ENCODE data around the gene MANSC1.
"Not testable (repeated sequence)": the region's sequence is repeated elsewhere in the genome, so short reads cannot be mapped to it uniquely, and the experiment has no call there.

The MANSC1 gene

DNA sequence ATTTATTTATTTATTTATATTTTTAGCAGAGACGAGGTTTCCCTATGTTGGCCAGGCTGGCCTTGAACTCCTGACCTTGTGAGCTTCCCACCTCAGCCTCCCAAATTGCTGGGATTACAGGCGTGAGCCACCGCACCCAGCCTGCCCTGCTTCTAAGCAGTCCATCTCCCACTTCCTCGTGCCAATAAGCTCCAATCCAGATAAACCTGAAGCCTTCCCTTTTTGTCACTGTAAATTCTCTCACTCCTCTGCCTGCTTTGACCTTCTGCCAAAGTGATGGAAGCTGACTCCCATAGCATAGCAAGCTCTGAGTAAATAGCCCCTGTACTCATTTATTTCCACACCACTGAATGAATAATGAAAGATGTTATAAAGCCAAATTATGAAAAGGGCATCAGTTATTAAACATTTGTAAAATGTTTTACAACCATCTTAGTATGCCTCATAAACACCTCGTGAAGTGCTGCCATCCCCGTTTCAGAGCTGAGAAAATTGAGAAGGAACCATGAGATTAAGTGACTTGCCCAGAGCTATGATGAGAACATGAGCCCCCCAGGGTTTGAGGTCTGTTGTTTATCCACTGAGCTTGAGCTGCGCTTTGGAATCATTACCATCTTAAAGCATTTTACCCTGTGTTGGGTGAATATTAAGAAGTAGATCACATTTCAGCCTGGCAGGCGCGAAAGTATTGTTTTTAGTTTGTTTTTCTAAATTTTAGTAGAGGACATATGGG, 30.4 kb downstream of the MANSC1 start:
- H3K27ac Mint-ChIP-seq: no peak overlapping the region
- no peaks in the 10 kb centered on the region for H3K36me3 Mint-ChIP-seq (ENCODE audit: low read depth)
- no peaks in the 10 kb centered on the region for H3K4me1 Mint-ChIP-seq (ENCODE audit: low read depth)
- H3K27me3 Mint-ChIP-seq (ENCODE audit: low read depth): peaks cover 7% of the 10 kb centered on the region
- no peak overlapping the region for H3K4me3 Mint-ChIP-seq
- H3K9me3 Mint-ChIP-seq: no peaks in the 10 kb centered on the region

DNA sequence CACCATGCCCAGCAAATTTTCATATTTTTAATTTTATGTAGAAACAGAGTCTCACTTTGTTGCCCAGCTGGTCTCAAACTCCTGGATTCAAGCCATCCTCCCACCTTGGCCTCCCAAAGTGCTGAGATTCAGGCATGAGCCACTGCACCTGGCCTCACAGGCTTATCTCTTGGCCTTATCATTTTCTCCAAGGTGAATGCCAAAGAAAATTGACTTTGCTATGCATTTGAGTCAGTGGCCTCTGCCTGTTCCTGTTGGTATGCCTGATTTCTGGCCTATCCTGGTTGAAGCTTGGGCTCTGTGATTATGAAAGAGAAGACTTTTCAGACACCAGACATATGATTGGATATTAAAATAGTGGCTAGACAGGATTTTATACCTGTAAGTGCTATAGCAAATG, 34.2 kb downstream of the MANSC1 start:
- no peaks in the 10 kb centered on the region for H3K9me3 Mint-ChIP-seq
- peaks cover 3% of the 10 kb centered on the region for H3K27me3 Mint-ChIP-seq (ENCODE audit: low read depth)
- no peak overlapping the region for H3K4me3 Mint-ChIP-seq
- no peak overlapping the region for H3K27ac Mint-ChIP-seq
- no peaks in the 10 kb centered on the region for H3K4me1 Mint-ChIP-seq (ENCODE audit: low read depth)
- no peaks in the 10 kb centered on the region for H3K36me3 Mint-ChIP-seq (ENCODE audit: low read depth)

DNA sequence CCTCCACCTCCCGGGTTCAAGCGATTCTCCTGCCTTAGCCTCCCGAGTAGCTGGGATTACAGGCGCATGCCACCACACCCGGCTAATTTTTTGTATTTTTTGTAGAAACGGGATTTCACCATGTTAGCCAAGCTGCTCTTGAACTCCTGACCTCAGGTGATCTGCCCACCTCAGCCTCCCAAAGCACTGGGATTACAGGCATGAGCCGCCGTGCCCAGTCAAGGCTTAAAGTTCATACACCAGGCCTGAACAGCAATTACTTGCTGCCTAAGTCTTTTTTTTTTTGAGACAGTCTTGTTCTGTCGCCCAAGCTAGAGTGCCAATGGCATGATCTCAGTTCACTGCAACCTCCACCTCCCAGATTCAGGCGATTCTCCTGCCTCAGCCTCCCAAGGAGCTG, 39.3 kb downstream of the MANSC1 start:
- not testable (repeated sequence) for H3K9me3 Mint-ChIP-seq; H3K27ac Mint-ChIP-seq; H3K27me3 Mint-ChIP-seq (ENCODE audit: low read depth); H3K36me3 Mint-ChIP-seq (ENCODE audit: low read depth); H3K4me3 Mint-ChIP-seq; H3K4me1 Mint-ChIP-seq (ENCODE audit: low read depth)

DNA sequence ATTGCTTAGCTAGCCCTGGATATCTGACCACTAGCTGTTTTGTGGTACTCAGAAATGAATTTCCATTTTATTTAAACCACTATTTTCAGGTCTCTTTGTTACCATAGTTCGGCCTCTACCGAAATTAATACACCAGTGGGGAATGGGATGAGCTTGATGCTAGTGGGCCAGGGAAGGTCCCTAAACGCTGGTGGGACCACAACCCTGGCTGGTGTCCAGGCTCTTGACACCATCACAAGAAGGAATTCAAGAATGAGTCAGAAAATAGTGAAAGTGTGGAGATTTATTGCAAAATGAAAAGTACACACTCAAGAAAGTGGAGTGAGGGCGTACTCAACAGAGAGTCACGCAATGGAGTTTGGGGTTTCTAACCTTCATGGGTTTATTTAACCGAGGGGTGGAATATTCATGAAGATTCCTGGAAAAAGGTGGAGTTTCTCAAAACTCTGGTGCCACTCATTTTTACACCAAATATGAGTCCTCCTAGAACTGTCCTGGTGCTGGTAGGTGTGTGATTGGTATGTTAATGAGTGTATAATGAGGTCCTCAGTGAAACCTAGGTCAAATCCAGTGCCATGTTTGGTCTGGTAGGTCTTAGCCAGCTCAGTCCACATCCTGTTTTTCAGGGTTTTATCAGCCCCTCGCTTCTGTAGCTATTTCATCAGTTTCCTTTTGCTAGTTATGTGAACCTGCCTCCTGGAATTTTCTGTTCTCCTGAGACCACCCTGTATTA, 44.3 kb downstream of the MANSC1 start:
- Mint-ChIP-seq H3K4me1 (ENCODE audit: low read depth) (no peaks in the 10 kb centered on the region), H3K36me3 (ENCODE audit: low read depth) (no peaks in the 10 kb centered on the region), H3K27ac (no peak overlapping the region), H3K27me3 (ENCODE audit: low read depth) (peaks cover 14% of the 10 kb centered on the region), H3K9me3 (no peaks in the 10 kb centered on the region), H3K4me3 (no peak overlapping the region)

GRCh38 chr12:12302976-12303375, 47.1 kb downstream of the MANSC1 start:
- Mint-ChIP-seq H3K27me3 (ENCODE audit: low read depth) (peaks cover 14% of the 10 kb centered on the region), H3K4me3 (no peak overlapping the region), H3K27ac (no peak overlapping the region), H3K4me1 (ENCODE audit: low read depth) (no peaks in the 10 kb centered on the region), H3K36me3 (ENCODE audit: low read depth) (no peaks in the 10 kb centered on the region), H3K9me3 (no peaks in the 10 kb centered on the region)

GRCh38 chr12:12301122-12301521, 48.9 kb downstream of the MANSC1 start:
- H3K36me3 Mint-ChIP-seq (ENCODE audit: low read depth): no peaks in the 10 kb centered on the region
- no peaks in the 10 kb centered on the region for H3K4me1 Mint-ChIP-seq (ENCODE audit: low read depth)
- no peak overlapping the region for H3K4me3 Mint-ChIP-seq
- no peak overlapping the region for H3K27ac Mint-ChIP-seq
- H3K9me3 Mint-ChIP-seq: no peaks in the 10 kb centered on the region
- H3K27me3 Mint-ChIP-seq (ENCODE audit: low read depth): peaks cover 11% of the 10 kb centered on the region

DNA sequence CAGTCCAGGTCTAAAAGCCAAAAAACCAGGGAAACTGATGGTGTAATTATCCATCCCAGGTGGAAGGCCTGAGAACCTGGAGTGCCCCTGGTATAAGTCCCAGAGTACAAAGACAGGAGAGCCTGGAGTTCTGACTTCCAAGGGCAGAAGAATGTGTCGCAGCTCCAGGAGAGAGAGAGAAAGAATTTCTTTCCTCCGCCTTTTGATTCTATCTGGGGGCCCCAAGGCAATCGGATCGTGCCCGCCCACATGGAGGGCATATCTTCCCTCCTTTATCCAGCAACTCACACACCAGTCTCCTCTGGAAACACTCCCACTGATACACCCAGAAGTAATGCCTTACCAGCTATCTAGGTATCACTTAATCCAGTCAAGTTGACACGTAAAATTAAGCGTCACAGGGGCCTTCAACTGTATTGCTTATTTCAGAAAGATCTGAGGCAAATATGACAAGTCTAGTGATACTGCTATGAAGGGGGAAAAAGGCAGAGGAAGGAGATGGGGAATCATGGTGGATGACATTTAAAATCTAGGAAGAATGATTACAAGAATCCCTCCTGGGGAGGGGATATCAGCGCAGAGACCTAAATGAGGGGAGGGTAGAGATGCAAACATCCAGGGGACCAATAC, 52.7 kb downstream of the MANSC1 start:
- Mint-ChIP-seq H3K4me3 (no peak overlapping the region), H3K27me3 (ENCODE audit: low read depth) (peaks cover 6% of the 10 kb centered on the region)

DNA sequence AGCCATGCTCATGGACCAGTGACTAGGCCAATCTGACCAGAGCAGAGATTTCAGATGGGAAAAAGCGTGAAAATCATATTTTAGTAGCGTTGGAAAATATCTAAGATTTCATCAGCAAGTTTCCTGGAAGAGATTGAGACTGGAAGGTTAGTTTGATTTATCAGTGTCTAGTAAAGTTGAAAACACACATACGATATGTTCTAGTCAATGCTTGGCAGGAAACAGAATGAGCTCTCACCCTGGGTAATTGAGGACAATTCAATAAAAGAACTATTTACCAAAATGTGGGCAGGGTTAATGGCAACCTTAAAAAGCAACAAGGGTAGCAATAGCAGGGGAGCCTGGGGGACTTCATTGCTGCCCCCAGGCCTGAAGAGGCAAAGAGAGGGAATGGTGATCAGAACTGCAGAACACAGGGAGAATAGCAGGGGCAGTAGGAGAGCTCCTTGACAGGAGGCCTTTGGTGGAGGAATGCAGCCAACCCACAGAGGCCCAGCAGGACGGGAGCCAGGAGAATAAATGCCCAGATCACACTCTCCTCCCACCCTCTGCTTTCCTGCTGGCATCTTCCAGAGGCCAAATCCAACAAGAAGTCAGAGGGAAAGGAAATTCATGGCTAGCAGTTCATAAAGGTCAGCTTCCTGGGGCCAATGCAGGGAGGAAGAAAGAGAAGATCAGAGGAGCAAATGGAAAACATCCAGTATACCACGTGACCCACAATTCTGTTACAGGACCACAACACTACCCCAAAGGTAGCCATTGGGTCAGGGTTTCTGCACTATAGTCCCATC, 55.6 kb downstream of the MANSC1 start:
- Mint-ChIP-seq H3K36me3 (ENCODE audit: low read depth) (no peaks in the 10 kb centered on the region), H3K27ac (no peak overlapping the region), H3K27me3 (ENCODE audit: low read depth) (peaks cover 3% of the 10 kb centered on the region), H3K4me1 (ENCODE audit: low read depth) (no peaks in the 10 kb centered on the region), H3K9me3 (no peaks in the 10 kb centered on the region), H3K4me3 (no peak overlapping the region)

More for the DNA sequence above, 52.7 kb downstream of the MANSC1 start:
- Mint-ChIP-seq H3K9me3 (no peaks in the 10 kb centered on the region), H3K27ac (no peak overlapping the region), H3K4me1 (ENCODE audit: low read depth) (no peaks in the 10 kb centered on the region), H3K36me3 (ENCODE audit: low read depth) (no peaks in the 10 kb centered on the region)

GRCh38 chr12:12290206-12290605, 59.8 kb downstream of the MANSC1 start:
- H3K4me1 Mint-ChIP-seq (ENCODE audit: low read depth): no peaks in the 10 kb centered on the region
- H3K27ac Mint-ChIP-seq: no peak overlapping the region
- H3K4me3 Mint-ChIP-seq: no peak overlapping the region
- no peaks in the 10 kb centered on the region for H3K36me3 Mint-ChIP-seq (ENCODE audit: low read depth)
- H3K9me3 Mint-ChIP-seq: no peaks in the 10 kb centered on the region
- peaks cover 2% of the 10 kb centered on the region for H3K27me3 Mint-ChIP-seq (ENCODE audit: low read depth)

DNA sequence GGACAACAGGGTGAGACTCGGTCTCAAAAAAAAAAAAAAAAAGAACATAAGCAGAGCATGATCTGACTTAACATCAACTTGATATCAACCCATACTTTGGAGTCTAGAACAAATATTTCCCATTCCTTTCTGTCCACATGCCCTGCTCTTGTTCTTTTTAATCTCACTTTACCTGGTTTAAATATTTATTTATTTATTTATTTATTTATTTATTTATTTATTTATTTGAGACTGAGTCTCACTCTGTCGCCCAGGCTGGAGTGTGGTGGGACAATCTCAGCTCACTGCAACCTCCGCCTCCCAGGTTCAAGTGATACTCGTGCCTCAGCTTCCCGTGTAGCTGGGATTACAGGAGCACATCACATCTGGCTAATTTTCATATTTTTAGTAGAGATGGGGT, 63.6 kb downstream of the MANSC1 start:
- Mint-ChIP-seq H3K36me3 (ENCODE audit: low read depth) (no peaks in the 10 kb centered on the region), H3K4me3 (no peak overlapping the region), H3K4me1 (ENCODE audit: low read depth) (no peaks in the 10 kb centered on the region), H3K27me3 (ENCODE audit: low read depth) (peaks cover 14% of the 10 kb centered on the region), H3K9me3 (no peaks in the 10 kb centered on the region), H3K27ac (no peak overlapping the region)

- H3K4me3 Mint-ChIP-seq: no peak overlapping the region
- H3K9me3 Mint-ChIP-seq: no peaks in the 10 kb centered on the region
- no peak overlapping the region for H3K27ac Mint-ChIP-seq
- no peaks in the 10 kb centered on the region for H3K36me3 Mint-ChIP-seq (ENCODE audit: low read depth)
- H3K4me1 Mint-ChIP-seq (ENCODE audit: low read depth): no peaks in the 10 kb centered on the region
- peaks cover 21% of the 10 kb centered on the region for H3K27me3 Mint-ChIP-seq (ENCODE audit: low read depth)
Observed at GRCh38 chr12:12282761-12283425, 67.1 kb downstream of the MANSC1 start.

- Mint-ChIP-seq H3K27ac (no peak overlapping the region), H3K36me3 (ENCODE audit: low read depth) (no peaks in the 10 kb centered on the region), H3K4me3 (no peak overlapping the region)
Observed at GRCh38 chr12:12282202-12282601, 67.8 kb downstream of the MANSC1 start.

GRCh38 chr12:12281134-12281533, 68.9 kb downstream of the MANSC1 start:
- H3K9me3 Mint-ChIP-seq: no peaks in the 10 kb centered on the region
- H3K36me3 Mint-ChIP-seq (ENCODE audit: low read depth): no peaks in the 10 kb centered on the region
- H3K27me3 Mint-ChIP-seq (ENCODE audit: low read depth): peaks cover 22% of the 10 kb centered on the region
- H3K27ac Mint-ChIP-seq: no peak overlapping the region
- no peak overlapping the region for H3K4me3 Mint-ChIP-seq
- H3K4me1 Mint-ChIP-seq (ENCODE audit: low read depth): no peaks in the 10 kb centered on the region

More at GRCh38 chr12:12282202-12282601, 67.8 kb downstream of the MANSC1 start:
- Mint-ChIP-seq H3K4me1 (ENCODE audit: low read depth) (no peaks in the 10 kb centered on the region), H3K27me3 (ENCODE audit: low read depth) (peaks cover 21% of the 10 kb centered on the region), H3K9me3 (no peaks in the 10 kb centered on the region)

GRCh38 chr12:12278899-12279298, 71.1 kb downstream of the MANSC1 start:
- no peaks in the 10 kb centered on the region for H3K4me1 Mint-ChIP-seq (ENCODE audit: low read depth)
- no peaks in the 10 kb centered on the region for H3K9me3 Mint-ChIP-seq
- H3K4me3 Mint-ChIP-seq: no peak overlapping the region
- peaks cover 22% of the 10 kb centered on the region for H3K27me3 Mint-ChIP-seq (ENCODE audit: low read depth)
- no peaks in the 10 kb centered on the region for H3K36me3 Mint-ChIP-seq (ENCODE audit: low read depth)
- H3K27ac Mint-ChIP-seq: no peak overlapping the region

Measured in T-helper 1 cell treated with Interleukin-12 subunit alpha and Interleukin-12 subunit beta and Interleukin-4 antibody, amounts not matched to agents 30 μg/mL and 1 μg/mL, for 36 hours (primary cell).